Mesothelial cell of epicardium (in vitro differentiated cells): ENCODE results near the gene PLXDC2. TPM values are rescaled to one million over a fixed set of nuclear protein-coding genes. Genes with fewer than 3 reads are reported as not detected.

Source experiments
- DNase-seq, 2 experiments: peaks; one replicate each; pipeline ENCODE4 v3.0.0; 2021; ENCODE audit warnings: low spot score in 2 of 2; ENCODE audit not compliant: unreplicated experiment in 2 of 2
- H3K27ac Mint-ChIP-seq: 2 replicates; pipeline ENCODE4 v1.8.0; 2021; ENCODE audit warnings: mixed read lengths
- H3K27me3 Mint-ChIP-seq: 2 replicates; pipeline ENCODE4 v1.8.0; 2021; ENCODE audit warnings: low read depth, mixed read lengths
- H3K36me3 Mint-ChIP-seq: 2 replicates; pipeline ENCODE4 v1.8.0; 2021; ENCODE audit warnings: mixed read lengths
- H3K4me1 Mint-ChIP-seq: 2 replicates; pipeline ENCODE4 v1.8.0; 2021; ENCODE audit warnings: mixed read lengths
- H3K4me3 Mint-ChIP-seq: 2 replicates; pipeline ENCODE4 v1.8.0; 2021; ENCODE audit warnings: mild to moderate bottlenecking, moderate library complexity, mixed read lengths
- H3K9me3 Mint-ChIP-seq: 2 replicates; pipeline ENCODE4 v1.8.0; 2021; ENCODE audit warnings: mixed read lengths
- CTCF ChIP-seq: fragments of 200-600 bp; sonication (generic); IDR thresholded peaks from one replicate; pipeline ENCODE4 v1.5.0; 2021; ENCODE audit warnings: antibody characterized with exemption; ENCODE audit not compliant: unreplicated experiment
- total RNA-seq: library from RNA; stranded (reverse); gene quantifications from 3 replicates; pipeline ENCODE4 v1.2.1, GENCODE V29; 2021

Gene PLXDC2
- total RNA-seq, 1 donor from 2014 or later = 60.0 TPM

GRCh38 chr10:19845503-19846368 is 29.5 kb downstream of the PLXDC2 start:
- Mint-ChIP-seq H3K4me1 (peaks cover 46% of the 10 kb centered on the region), H3K4me3 (no peak overlapping the region), H3K36me3 (no peaks in the 10 kb centered on the region), H3K27ac (peak overlapping the region; percentile 55), H3K9me3 (no peaks in the 10 kb centered on the region), H3K27me3 (no peaks in the 10 kb centered on the region)
- no peak for DNase-seq
- TF ChIP-seq CTCF = no peak

- Mint-ChIP-seq H3K9me3 (no peaks in the 10 kb centered on the region), H3K36me3 (no peaks in the 10 kb centered on the region), H3K4me3 (no peak overlapping the region), H3K27ac (peak overlapping the region; percentile 83), H3K27me3 (no peaks in the 10 kb centered on the region), H3K4me1 (peaks cover 53% of the 10 kb centered on the region)
- no peak for DNase-seq
- TF ChIP-seq CTCF = no peak
Measured at GRCh38 chr10:19847321-19847720, 31.1 kb downstream of the PLXDC2 start.

- no peaks in the 10 kb centered on the region for H3K9me3 Mint-ChIP-seq
- peak overlapping the region; percentile 24 for H3K27ac Mint-ChIP-seq
- H3K36me3 Mint-ChIP-seq = no peaks in the 10 kb centered on the region
- H3K4me1 Mint-ChIP-seq = peaks cover 53% of the 10 kb centered on the region
- H3K4me3 Mint-ChIP-seq = no peak overlapping the region
- no peak for TF ChIP-seq CTCF
- DNase-seq = no peak
- H3K27me3 Mint-ChIP-seq = no peaks in the 10 kb centered on the region
Measured at GRCh38 chr10:19848226-19848985, 32.2 kb downstream of the PLXDC2 start.

GRCh38 chr10:19853831-19854230 is 37.6 kb downstream of the PLXDC2 start:
- Mint-ChIP-seq H3K9me3 (no peaks in the 10 kb centered on the region), H3K4me1 (peaks cover 32% of the 10 kb centered on the region), H3K27ac (peak overlapping the region; percentile 59), H3K4me3 (no peak overlapping the region), H3K36me3 (no peaks in the 10 kb centered on the region), H3K27me3 (no peaks in the 10 kb centered on the region)
- DNase-seq = no peak
- TF ChIP-seq CTCF = no peak

- Mint-ChIP-seq H3K9me3 (no peaks in the 10 kb centered on the region), H3K4me3 (no peak overlapping the region), H3K36me3 (peaks cover 8% of the 10 kb centered on the region), H3K27me3 (no peaks in the 10 kb centered on the region), H3K4me1 (peaks cover 20% of the 10 kb centered on the region), H3K27ac (no peak overlapping the region)
- DNase-seq = no peak
- no peak for TF ChIP-seq CTCF
Measured at GRCh38 chr10:19857876-19858275, 41.6 kb downstream of the PLXDC2 start.
